ENCODE measurements around the gene AKR7A3.

Gene AKR7A3

DNA sequence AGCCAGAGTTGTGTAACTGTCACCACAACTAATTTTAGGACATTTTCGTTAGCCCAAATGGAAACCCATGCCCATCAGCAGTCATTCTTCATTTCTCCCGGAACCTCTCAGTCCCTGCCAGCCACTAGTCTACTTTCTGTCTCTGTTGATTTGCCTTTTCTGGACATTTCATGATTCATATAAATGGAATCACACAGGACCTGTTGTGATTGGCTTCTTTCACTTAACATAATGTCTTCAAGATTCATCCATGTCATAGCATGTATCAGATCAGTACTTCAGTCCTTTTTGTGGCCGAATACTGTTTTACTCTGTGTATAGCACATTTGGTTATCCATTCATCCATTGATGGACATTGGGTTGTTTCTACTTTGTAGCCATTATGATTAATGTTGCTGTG, 30.6 kb upstream of the AKR7A3 start:
- WGBS, result 100% methylated on average over 3 of the region's 3 CpGs
- H3K9ac ChIP-seq (ENCODE audit: low read length), result no peak overlapping the region
- no peak overlapping the region for H2AK5ac ChIP-seq (ENCODE audit: low read length, severe bottlenecking)
- peaks cover 23% of the 10 kb centered on the region for H3K4me1 ChIP-seq (ENCODE audit: control insufficient read depth, insufficient read depth, low read depth, low read length)
- H3K23ac ChIP-seq (ENCODE audit: low read length in 2 of 2), result no peak overlapping the region
- H3K18ac ChIP-seq (ENCODE audit: low read depth in 1 of 2, low read length in 2 of 2), result no peak overlapping the region
- H3K4ac ChIP-seq (ENCODE audit: low read depth in 1 of 2, low read length in 2 of 2), result no peak overlapping the region
- H3K27me3 ChIP-seq (ENCODE audit: control insufficient read depth in 1 of 2, insufficient read depth in 1 of 2, low read length in 2 of 2), result no peaks in the 10 kb centered on the region
- H3K79me1 ChIP-seq (replicated peaks; ENCODE audit: low read length, poor library complexity, severe bottlenecking), result peaks cover 38% of the 10 kb centered on the region
- H3K4me3 ChIP-seq (ENCODE audit: insufficient read depth in 1 of 2, low read depth in 1 of 2, low read length in 2 of 2), result no peak overlapping the region
- no peak overlapping the region for H2BK5ac ChIP-seq (ENCODE audit: low read depth, low read length, poor library complexity, severe bottlenecking)
- H4K91ac ChIP-seq (ENCODE audit: low read length), result no peak overlapping the region
- H3K27ac ChIP-seq (ENCODE audit: low read length, poor library complexity, severe bottlenecking), result no peak overlapping the region
- H2BK15ac ChIP-seq (ENCODE audit: low read depth, poor library complexity, severe bottlenecking), result no peak overlapping the region
- H3K4me2 ChIP-seq (ENCODE audit: low read length, poor library complexity, severe bottlenecking), result no peak overlapping the region
- H2AFZ ChIP-seq (ENCODE audit: low read depth, low read length), result no peak overlapping the region
- no peak overlapping the region for H4K8ac ChIP-seq (ENCODE audit: low read length)
- H2BK120ac ChIP-seq (ENCODE audit: low read depth, low read length), result no peak overlapping the region
- no peak overlapping the region for H3K14ac ChIP-seq (ENCODE audit: low read length in 2 of 2)
- no peaks in the 10 kb centered on the region for H3K9me3 ChIP-seq (ENCODE audit: control insufficient read depth, low read length)
- H2BK12ac ChIP-seq (ENCODE audit: low read length in 2 of 2), result no peak overlapping the region
- no peak for DNase-seq
- H3K36me3 ChIP-seq (ENCODE audit: control insufficient read depth in 1 of 2, insufficient read depth in 2 of 2, low read depth in 1 of 2, low read length in 2 of 2), result peaks cover 52 to 54% of the 10 kb centered on the region in 2 experiments

DNA sequence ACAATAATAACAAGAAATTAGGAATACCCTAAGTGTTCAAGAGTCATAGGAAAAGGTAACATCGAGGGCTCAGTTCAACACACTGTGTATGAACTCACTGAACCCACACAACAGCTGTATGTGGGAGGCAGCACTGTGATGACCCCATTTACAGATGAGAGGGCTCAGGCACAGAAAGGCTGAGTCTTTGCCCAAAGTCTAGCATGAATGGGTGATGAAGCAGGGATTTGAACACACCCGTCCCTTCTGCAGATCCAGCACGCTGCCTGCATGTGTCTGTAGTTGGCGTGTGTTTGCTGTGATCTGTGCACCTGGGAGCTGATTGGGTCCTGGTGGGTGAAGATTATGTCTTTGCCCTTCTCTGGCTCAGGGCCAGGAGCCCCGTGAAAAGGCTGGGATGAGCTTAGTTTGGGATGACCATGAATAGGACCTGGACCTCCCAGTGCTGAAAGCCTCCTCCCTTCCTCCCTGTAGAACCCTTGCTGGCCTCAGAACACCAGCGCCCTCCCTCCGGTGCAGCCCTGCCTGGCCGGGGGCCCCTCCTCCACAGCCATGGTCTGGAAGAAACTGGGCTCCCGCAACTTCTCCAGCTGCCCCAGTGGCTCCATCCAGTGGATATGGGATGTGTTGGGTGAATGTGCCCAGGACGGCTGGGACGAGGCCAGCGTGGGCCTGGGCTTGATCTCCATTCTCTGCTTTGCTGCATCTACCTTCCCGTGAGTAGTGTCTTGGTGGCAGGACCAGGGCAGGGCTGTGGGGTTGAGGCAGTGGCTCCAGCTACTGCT, 28.7 kb upstream of the AKR7A3 start:
- Histone ChIP-seq H4K8ac (ENCODE audit: low read length) (no peak overlapping the region), H3K27me3 (ENCODE audit: control insufficient read depth in 1 of 2, insufficient read depth in 1 of 2, low read length in 2 of 2) (no peaks in the 10 kb centered on the region), H3K9me3 (ENCODE audit: control insufficient read depth, low read length) (no peaks in the 10 kb centered on the region), H2BK120ac (ENCODE audit: low read depth, low read length) (no peak overlapping the region), H3K4ac (ENCODE audit: low read depth in 1 of 2, low read length in 2 of 2) (no peak overlapping the region), H3K23ac (ENCODE audit: low read length in 2 of 2) (no peak overlapping the region), H3K4me2 (ENCODE audit: low read length, poor library complexity, severe bottlenecking) (no peak overlapping the region), H3K36me3 (ENCODE audit: control insufficient read depth in 1 of 2, insufficient read depth in 2 of 2, low read depth in 1 of 2, low read length in 2 of 2) (peaks cover 46% of the 10 kb centered on the region in 2 experiments), H3K9ac (ENCODE audit: low read length) (no peak overlapping the region), H2AK5ac (ENCODE audit: low read length, severe bottlenecking) (no peak overlapping the region), H2BK5ac (ENCODE audit: low read depth, low read length, poor library complexity, severe bottlenecking) (no peak overlapping the region), H3K14ac (ENCODE audit: low read length in 2 of 2) (no peak overlapping the region), H2BK12ac (ENCODE audit: low read length in 2 of 2) (no peak overlapping the region), H3K18ac (ENCODE audit: low read depth in 1 of 2, low read length in 2 of 2) (no peak overlapping the region), H3K27ac (ENCODE audit: low read length, poor library complexity, severe bottlenecking) (no peak overlapping the region), H2BK15ac (ENCODE audit: low read depth, poor library complexity, severe bottlenecking) (no peak overlapping the region), H2AFZ (ENCODE audit: low read depth, low read length) (no peak overlapping the region), H4K91ac (ENCODE audit: low read length) (peak overlapping the region; percentile 3), H3K4me1 (ENCODE audit: control insufficient read depth, insufficient read depth, low read depth, low read length) (peaks cover 34% of the 10 kb centered on the region), H3K79me1 (replicated peaks; ENCODE audit: low read length, poor library complexity, severe bottlenecking) (peaks cover 39% of the 10 kb centered on the region), H3K4me3 (ENCODE audit: insufficient read depth in 1 of 2, low read depth in 1 of 2, low read length in 2 of 2) (no peak overlapping the region)
- 96% methylated on average over 13 of the region's 13 CpGs for WGBS
- no peak for DNase-seq

DNA sequence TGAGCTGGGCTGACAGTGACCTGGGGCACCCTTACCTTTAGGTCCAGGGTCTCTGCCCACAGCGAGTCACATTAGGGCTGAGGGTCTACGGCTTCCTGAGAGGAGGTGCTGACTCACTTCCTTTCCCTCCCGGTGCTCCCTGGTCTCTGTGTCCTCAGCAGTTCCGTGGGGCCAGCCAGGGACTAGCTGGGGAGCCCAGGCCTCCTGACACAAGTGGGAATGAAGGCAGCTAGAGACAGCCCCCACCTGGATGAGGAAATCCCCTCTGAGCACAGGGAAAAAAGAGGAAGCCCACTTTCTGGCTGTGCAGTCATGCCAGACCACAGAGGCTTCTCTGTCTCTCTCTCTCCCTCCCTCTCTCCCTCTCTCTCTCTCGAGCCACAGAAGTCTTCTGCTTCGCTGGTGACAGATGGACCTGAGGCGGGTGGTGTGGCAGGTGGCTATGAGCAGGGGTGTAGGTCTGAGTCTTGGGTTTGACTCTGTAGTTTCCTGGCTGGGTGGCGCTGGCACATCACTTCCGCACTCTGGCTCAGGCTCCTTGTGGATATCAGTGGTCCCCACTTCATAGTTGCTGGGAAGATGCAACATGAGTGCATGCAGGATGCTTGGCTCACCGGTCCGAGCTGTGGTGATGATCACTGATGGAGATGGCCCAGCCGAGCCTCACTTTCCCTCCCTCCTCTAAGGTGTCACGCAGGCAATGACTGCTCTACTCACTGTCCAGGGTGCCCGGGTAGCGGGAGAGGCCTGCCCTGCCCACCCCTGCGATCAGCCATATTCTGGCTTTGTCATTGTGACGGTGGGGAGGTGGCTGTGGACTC, 27.0 kb upstream of the AKR7A3 start:
- H3K4ac ChIP-seq (ENCODE audit: low read depth in 1 of 2, low read length in 2 of 2), result peak overlapping the region in 1 of 2 experiments; percentile 75
- H3K4me1 ChIP-seq (ENCODE audit: control insufficient read depth, insufficient read depth, low read depth, low read length), result peaks cover 45% of the 10 kb centered on the region
- H3K4me3 ChIP-seq (ENCODE audit: insufficient read depth in 1 of 2, low read depth in 1 of 2, low read length in 2 of 2), result no peak overlapping the region
- H2BK15ac ChIP-seq (ENCODE audit: low read depth, poor library complexity, severe bottlenecking), result peak overlapping the region; percentile 6
- peak overlapping the region; percentile 58 for H4K8ac ChIP-seq (ENCODE audit: low read length)
- no peak overlapping the region for H3K4me2 ChIP-seq (ENCODE audit: low read length, poor library complexity, severe bottlenecking)
- no peak overlapping the region for H2AFZ ChIP-seq (ENCODE audit: low read depth, low read length)
- H3K18ac ChIP-seq (ENCODE audit: low read depth in 1 of 2, low read length in 2 of 2), result peak overlapping the region; percentile 46 to 67
- no peak overlapping the region for H3K9ac ChIP-seq (ENCODE audit: low read length)
- no peaks in the 10 kb centered on the region for H3K27me3 ChIP-seq (ENCODE audit: control insufficient read depth in 1 of 2, insufficient read depth in 1 of 2, low read length in 2 of 2)
- no peak overlapping the region for H2BK120ac ChIP-seq (ENCODE audit: low read depth, low read length)
- H3K9me3 ChIP-seq (ENCODE audit: control insufficient read depth, low read length), result no peaks in the 10 kb centered on the region
- H2BK12ac ChIP-seq (ENCODE audit: low read length in 2 of 2), result peak overlapping the region; percentile 4 to 29
- H3K14ac ChIP-seq (ENCODE audit: low read length in 2 of 2), result peak overlapping the region in 1 of 2 experiments; percentile 80
- peak overlapping the region; percentile 62 for H4K91ac ChIP-seq (ENCODE audit: low read length)
- peak; percentile 79 for DNase-seq
- WGBS, result 64% methylated on average over 16 of the region's 17 CpGs
- peak overlapping the region; percentile 22 for H3K27ac ChIP-seq (ENCODE audit: low read length, poor library complexity, severe bottlenecking)
- no peak overlapping the region for H2AK5ac ChIP-seq (ENCODE audit: low read length, severe bottlenecking)
- H3K23ac ChIP-seq (ENCODE audit: low read length in 2 of 2), result no peak overlapping the region
- H3K36me3 ChIP-seq (ENCODE audit: control insufficient read depth in 1 of 2, insufficient read depth in 2 of 2, low read depth in 1 of 2, low read length in 2 of 2), result peaks cover 34 to 41% of the 10 kb centered on the region in 2 experiments
- no peak overlapping the region for H2BK5ac ChIP-seq (ENCODE audit: low read depth, low read length, poor library complexity, severe bottlenecking)
- peaks cover 41% of the 10 kb centered on the region for H3K79me1 ChIP-seq (replicated peaks; ENCODE audit: low read length, poor library complexity, severe bottlenecking)
